ENCODE data around the gene RTN4RL2.
A peak's percentile ranks its signal among the peaks of the same experiment; 100 is the strongest.

The RTN4RL2 gene

GRCh38 chr11:57482782-57483561 lies 22.6 kb downstream of the RTN4RL2 start:
- no peak overlapping the region for H3K27ac ChIP-seq
- peak; percentile 81 for TF ChIP-seq CTCF (IDR thresholded peaks at IDR 0.05)
- TF ChIP-seq ZFX (IDR thresholded peaks at IDR 0.05; ENCODE audit: borderline replicate concordance) = no peak

GRCh38 chr11:57483562-57483918 lies 23.2 kb downstream of the RTN4RL2 start:
- no peak for TF ChIP-seq CTCF (IDR thresholded peaks at IDR 0.05)
- TF ChIP-seq ZFX (IDR thresholded peaks at IDR 0.05; ENCODE audit: borderline replicate concordance) = no peak
- no peak overlapping the region for H3K27ac ChIP-seq

- H3K27ac ChIP-seq = no peak overlapping the region
- TF ChIP-seq ZFX (IDR thresholded peaks at IDR 0.05; ENCODE audit: borderline replicate concordance) (no peak), CTCF (IDR thresholded peaks at IDR 0.05) (no peak)
These were observed 23.9 kb downstream of the RTN4RL2 start for GRCh38 chr11:57484141-57484710.

- H3K27ac ChIP-seq = no peak overlapping the region
- no peak for TF ChIP-seq CTCF (IDR thresholded peaks at IDR 0.05)
- TF ChIP-seq ZFX (IDR thresholded peaks at IDR 0.05; ENCODE audit: borderline replicate concordance) = no peak
These were observed 25.1 kb downstream of the RTN4RL2 start for GRCh38 chr11:57485217-57485990.

GRCh38 chr11:57487021-57487778 lies 26.9 kb downstream of the RTN4RL2 start:
- no peak for TF ChIP-seq CTCF (IDR thresholded peaks at IDR 0.05)
- no peak for TF ChIP-seq ZFX (IDR thresholded peaks at IDR 0.05; ENCODE audit: borderline replicate concordance)
- no peak overlapping the region for H3K27ac ChIP-seq

- no peak overlapping the region for H3K27ac ChIP-seq
- no peak for TF ChIP-seq ZFX (IDR thresholded peaks at IDR 0.05; ENCODE audit: borderline replicate concordance)
- TF ChIP-seq CTCF (IDR thresholded peaks at IDR 0.05) = no peak
These were observed 27.8 kb downstream of the RTN4RL2 start for GRCh38 chr11:57487920-57488659.

Measured in 22Rv1 (cell line).